ENCODE measurements around the gene STMP1.
A peak's percentile ranks its signal among the peaks of the same experiment; 100 is the strongest.
"Not testable (repeated sequence)": the region's sequence is repeated elsewhere in the genome, so short reads cannot be mapped to it uniquely, and the experiment has no call there.

STMP1 gene

DNA sequence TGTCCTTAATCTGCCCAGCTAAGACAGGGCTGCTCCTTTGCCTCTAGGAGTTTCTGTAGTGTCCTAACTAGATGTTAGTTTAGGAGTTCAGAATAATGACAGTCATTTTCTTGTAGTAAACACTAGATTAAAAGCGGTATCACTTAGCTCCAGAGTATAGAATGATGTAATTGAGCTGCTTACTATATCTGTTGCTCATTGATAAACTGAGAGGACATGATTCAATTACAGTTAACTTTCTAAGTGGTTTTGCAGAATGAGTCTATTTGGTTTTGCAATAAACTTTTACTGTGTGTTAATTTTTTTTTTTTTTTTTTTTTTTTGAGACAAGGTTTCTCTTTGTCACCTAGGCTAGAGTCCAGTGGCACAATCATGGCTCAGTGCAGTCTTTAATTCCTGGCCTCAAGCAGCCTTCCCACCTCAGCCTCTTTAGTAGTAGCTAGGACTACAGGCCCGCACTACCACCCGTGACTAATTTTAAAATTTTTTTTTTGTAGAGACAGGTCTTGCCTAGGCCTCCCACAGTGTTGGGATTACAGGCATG lies 1.8 kb downstream of the STMP1 start:
- no peak for DNase-seq (ENCODE audit: low read depth)

DNA sequence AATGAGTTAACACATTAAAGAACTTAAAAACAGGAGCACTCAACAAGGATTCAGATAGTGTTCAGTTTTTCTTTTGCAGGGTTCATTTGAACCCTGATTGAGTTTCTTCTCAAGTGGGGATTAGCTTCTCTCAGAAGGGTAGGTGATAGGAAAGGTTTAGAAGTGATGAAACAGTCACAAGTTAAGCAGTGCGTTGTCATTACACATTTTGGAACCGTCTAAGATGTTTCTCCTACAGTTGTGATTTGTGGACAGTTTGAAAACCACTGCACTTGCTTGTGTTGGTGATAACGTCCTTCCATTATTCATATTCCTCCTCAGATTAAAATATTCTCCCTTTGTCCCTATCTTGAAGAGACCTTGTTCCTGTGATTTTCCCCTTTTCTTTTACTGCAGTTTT lies 2.7 kb downstream of the STMP1 start:
- DNase-seq (ENCODE audit: low read depth), result no peak

DNA sequence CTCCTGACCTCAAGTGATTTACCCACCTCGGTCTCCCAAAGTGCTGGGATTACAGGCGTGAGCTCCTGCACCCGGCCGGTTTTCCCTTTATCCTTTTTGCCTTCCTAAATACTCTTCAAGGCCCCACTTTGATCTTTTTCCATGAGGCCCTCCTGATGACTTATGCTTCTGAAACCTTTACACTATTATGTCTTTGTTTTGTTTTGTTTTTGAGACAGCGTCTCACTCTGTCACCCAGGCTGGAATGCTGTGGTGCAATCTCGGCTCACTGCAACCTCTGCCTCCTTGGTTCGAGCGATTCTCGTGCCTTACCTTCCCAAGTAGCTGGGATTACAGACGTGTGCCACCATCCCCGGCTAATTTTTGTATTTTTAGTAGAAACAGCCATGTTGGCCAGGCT lies 3.8 kb downstream of the STMP1 start:
- no peak for DNase-seq (ENCODE audit: low read depth)

DNA sequence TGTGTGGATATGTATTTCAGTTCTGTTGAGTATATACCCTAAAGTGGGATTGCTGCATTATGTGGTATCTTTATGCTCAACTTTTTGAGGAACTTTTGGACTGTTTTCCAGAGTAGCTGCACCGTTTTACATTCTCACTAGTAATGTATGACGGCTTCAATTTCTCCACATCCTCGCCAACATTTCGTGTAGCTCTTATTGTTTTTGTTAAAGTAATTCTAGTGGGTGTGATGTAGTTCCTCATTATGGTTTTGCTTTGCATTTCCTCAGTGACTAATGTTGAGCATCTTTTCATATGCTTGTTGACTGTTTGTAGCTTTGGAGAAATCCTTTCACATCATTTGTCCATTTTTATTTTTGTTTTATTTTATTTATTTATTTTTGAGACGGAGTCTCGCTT lies 4.5 kb downstream of the STMP1 start:
- no peak for DNase-seq (ENCODE audit: low read depth)

DNA sequence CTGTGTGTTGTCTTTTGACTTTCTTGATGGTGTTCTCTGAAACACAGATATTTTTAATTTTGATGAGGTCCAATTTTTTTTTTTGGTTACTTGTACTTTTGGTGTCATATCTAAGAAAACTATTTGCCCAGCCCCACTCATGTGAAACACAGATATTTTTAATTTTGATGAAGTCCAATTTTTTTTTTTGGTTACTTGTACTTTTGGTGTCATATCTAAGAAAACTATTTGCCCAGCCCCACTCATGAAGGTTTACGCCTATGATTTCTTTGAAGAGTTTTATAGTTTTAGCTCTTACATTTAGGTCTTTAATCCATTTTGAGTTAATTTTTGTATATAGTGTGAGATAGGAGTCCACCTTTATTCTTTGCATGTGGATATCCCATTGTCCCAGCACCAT lies 5.3 kb downstream of the STMP1 start:
- DNase-seq (ENCODE audit: low read depth), result not testable (repeated sequence)

DNA sequence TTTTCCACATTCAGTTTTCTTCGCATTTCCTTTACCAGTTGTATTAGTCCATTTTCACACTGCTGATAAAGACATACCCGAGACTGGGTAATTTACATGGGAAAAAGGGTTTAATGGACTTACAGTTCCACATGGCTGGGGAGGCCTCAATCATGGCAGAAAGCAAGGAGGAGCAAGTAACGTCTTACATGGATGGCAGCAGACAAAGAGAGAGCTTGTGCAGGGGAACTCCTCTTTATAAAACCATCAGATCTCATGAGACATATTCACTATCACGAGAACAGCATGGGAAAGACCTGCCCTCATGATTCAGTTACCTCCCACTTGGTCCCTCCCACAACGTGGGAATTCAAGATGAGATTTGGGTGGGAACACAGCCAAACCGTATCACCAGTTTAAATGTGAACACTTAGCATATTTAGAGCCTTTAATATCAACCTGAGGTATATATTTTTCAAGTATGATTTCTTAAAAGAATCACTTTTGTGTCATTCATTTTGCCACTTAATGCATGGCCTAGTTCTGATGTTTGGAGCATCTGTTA lies 6.6 kb downstream of the STMP1 start:
- not testable (repeated sequence) for DNase-seq (ENCODE audit: low read depth)

DNA sequence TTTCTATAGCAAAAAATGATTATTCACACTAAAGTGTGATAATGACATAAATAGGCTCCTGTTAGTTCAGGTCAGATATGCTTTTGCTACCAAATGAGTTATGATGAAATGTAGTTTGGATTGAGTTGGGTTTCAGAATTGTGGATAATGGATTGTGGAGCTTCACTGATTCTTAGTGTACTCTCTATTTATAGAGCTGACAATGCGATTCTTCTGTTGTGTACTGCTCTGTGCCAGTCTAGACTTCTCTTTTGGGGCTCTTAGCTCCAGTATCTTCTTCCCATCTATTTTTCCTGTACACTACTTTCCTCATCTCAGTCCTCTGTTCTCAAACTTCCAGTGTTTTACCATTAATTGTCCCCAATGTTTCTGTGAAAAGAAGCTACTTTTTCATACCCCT lies 7.5 kb downstream of the STMP1 start:
- DNase-seq (ENCODE audit: low read depth), result no peak

DNA sequence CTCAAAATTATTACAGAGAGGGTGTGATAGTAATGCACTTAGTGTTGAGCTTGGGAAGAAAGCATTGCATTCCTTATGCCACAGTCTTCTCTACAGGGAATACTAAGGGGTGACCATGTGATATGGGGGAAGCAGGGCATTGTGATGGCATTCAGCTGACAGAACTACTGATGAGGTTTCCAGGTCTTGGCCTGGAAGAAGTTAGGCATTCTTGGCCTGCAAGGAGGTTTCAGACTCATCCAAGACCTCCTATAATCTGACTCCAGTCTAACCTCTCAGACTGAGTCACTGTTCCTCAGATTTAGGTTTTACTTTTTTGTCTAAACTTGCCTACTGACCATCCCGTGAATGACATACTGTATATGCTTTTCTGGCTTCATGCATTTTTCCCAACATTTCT lies 7.9 kb downstream of the STMP1 start:
- DNase-seq (ENCODE audit: low read depth), result peak; percentile 46

DNA sequence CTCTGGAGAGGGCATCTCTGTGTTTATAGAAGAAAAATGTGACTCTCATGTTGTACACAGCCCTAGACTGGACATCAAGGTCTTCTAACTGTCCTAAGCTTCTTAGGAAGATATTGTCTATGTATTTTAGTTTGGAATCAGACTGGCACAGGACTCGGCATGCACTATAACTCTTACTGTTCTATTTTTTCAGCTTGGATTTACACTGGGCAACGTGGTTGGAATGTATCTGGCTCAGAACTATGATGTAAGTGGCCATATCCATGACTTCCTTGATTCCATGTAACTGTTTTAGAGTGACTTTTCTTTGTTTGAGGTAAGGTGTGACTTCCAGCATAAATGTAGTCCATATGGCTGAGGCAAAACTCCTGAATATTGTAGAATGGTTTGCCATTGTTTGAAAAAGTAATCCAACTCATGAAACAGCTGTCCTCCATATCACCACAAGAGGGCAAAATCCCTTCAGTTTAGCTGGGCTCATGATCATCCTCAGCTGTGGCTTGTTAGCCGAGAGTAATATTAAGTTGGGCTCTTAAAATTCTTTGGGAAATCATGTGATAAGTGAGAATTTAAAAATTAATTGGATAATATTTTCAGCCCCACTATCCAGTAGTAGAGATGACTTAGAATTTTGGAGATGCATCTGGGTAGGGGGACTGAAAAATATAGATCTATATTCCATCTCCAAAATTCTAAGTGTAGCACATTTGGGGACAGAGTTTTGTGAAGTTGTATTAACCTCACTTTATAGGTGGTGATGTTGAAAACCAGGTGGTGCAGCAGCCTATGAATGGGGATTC lies 10.4 kb downstream of the STMP1 start:
- no peak for DNase-seq (ENCODE audit: low read depth)

DNA sequence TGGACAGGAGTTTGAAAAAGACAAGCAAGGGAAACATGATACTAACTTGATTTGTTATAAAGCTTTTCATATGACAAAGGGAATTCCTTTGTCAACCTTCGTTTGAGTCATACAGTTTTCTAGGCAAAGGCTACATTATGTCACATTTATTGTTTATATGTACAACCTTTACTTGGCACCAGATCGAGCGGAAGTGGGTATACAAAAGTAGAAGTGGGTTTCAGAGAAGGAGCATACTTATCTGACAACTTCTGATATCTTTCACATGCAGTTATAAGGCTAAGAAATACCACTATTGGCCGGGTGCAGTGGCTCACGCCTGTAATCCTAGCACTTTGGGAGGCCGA lies 11.0 kb downstream of the STMP1 start:
- DNase-seq (ENCODE audit: low read depth), result no peak

DNA sequence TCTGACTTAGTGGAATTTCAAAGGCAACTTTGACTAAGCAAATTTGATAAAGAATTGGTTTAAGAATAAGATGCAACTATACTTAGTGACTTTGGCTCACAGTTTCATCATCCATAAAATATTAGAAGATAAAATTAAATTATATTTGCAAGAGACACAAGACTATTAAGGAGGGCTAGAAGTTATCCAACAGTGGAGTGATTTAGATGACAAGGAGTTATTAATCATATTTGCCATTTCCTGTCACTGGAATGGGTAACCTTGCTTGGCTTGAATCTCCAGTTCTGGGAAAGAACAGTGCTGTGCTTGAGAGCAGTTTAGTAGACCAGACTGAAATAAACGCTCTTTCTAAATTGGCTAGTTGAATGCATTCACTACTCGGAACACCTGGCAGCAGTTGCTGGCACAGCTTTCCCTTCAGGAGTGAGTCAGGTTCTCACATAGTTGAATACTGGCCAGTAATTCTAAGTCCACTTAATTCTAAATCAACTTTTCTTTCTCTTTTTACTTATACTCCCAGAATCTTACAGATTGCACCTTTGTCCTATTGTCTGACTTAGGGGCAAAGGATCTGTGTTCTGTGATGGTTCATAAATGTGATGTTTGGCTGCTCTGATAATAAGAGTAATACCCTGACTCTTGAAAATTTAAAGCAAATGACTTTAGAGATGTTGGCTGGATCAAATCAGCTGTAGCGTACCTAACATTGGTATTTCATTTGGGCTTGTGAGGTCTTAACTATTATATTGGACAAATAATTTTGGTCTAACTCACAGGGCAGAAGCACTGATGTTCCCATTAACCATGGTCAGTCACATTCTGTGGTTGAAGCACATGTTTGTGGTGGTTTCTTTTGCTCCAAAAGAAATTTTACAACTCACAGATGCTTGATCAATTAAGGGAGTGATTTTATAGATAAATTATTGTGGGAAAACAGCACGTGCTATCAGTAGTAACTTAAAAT lies 16.6 kb downstream of the STMP1 start:
- no peak for DNase-seq (ENCODE audit: low read depth)

DNA sequence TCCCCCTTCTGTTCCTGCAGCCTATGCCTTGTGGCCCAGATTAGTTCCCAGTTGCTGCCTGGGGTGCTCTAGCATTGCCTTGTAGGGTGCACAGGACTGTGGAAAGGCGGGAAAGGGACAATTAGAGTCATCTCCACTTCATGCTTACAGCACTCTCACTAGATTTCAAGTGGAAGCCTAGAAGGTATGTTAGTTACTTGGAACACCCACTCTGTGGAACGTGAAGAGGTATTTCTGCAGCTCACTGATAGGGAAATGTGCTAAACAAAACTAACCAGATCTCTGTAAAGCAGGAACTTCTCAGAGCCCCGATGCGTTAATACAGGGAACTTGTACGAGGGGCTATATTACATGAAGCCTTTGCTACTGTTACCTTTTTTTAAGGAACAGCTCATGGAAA lies 19.4 kb downstream of the STMP1 start:
- DNase-seq (ENCODE audit: low read depth), result no peak

DNA sequence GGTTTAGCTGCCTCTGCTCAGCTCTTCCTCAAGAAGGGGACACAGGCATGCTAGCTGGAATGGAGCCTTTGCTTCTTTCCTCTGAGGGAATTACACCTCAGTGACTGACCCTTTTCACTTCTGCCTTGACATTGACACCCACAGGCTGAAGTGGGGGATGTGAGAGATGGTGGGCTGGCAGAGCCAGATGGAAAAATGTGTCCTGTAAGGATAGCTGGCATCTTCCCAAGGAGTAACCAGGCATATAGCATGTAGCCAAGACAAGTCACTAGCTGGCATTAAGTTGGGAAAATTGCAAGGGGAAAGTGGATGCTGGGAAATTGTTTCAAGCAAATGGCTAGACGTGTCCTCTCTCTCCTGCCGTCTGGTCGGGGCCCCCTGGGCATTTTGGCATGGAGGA lies 19.9 kb downstream of the STMP1 start:
- no peak for DNase-seq (ENCODE audit: low read depth)

DNA sequence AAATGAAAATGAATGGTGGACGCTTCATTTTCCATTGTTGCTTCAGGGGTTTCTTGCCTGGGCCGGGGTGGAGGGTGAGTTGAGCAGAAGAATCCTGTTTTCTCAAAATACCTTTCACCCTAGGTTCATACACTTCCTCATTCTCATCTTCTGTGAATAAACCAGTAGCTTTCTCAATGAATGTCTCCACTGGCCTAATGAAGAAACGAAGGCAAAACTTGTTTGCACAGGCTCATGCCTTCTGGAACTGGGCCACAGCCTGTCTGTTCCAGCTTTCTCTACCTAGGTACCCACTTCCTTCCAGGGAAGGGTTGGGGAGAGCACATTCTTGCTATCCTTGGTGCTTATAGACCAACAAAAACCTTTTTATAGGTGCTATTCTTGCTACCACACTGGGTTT lies 21.3 kb downstream of the STMP1 start:
- DNase-seq (ENCODE audit: low read depth), result no peak

DNA sequence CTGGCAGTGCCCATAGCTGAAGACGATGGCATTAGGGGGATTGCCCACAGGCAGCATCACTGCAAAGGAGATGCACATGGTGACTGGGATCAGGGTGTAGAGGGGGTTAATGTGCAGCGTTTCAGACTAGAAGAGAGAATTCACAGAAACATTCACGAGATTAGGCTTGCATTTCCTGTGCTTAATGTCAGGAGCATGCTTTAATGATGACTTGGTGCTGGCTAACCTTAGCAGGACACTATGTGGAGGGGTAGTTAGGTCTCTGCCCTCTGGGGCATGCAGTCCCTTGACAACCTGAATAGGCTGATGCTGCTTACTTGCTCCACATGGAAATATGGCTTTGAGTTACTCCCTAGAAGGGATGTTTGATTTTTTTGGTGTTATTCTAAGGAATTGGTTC lies 21.8 kb downstream of the STMP1 start:
- no peak for DNase-seq (ENCODE audit: low read depth)

DNA sequence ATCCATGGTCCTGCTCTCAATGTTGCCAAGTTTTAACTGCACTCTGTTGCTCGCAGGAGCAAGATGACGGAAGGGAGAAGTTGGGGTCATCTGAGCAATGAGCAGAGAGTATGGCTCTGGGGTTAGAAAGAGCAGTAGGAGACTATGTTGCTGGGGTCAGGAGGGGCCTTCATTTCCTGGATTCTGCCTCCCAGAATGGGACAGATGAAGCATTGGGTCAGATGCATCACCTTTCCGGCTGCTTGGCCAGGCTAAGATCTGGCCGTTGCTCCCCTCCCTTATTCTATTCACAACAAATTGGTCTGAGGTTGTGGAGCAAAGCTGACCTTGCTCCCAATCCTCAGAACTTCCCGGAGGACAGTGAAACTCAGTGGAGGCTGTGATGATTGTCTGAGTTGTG lies 22.4 kb downstream of the STMP1 start:
- no peak for DNase-seq (ENCODE audit: low read depth)

DNA sequence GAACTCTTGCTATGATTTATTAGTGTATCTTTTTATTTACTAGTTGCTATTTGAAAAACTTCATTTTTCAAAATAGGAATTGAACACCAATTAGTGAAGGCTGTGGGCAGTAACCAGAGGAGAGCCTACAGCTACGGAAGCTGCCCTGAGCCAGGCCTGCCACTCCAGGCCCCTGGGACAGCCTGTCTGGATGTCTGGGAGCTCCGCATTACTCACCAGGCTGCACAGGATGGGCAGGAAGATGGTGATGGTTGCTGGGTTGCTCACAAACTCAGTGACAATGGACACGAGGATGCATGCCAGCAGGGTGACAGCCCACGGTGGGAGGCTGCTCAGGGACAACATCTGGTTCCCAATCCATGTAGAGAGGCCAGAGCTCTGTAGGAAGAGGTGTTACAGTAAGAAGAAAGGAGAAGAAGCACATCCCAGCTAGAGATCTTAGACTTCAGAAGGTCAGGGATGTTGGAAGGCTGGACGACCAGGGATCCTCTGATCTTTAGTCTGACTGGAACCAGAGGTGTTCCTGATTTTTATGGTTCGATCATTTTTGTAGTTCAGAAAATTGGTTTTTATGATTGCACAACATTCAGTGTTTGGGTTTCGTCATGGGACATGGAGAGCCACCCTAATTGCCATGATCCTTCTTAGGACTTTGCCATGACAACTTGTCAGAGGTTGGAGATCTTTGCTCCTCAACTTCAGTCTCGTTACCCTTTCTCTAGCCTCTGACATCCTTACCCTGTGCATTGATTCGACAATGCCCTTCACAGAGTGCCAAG lies 23.2 kb downstream of the STMP1 start:
- DNase-seq (ENCODE audit: low read depth), result no peak

DNA sequence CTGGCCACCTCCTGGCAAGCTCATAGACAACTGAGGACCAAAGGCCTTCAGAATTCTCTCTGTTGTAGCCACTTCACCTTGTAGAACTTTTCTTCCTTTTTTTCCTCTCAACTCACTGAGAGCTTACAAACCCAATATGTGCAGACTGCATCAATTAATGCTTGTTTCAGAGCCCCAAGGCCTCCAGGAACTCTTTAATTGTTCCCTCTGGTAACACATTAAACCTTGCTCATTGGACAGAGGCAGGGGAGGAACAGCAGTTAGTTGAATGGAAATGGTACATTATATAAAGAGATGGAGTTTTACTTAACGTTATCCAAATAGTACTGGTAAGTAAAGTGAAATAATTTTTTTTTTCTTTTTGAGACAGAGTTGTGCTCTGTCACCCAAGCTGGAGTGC lies 25.2 kb downstream of the STMP1 start:
- no peak for DNase-seq (ENCODE audit: low read depth)

DNA sequence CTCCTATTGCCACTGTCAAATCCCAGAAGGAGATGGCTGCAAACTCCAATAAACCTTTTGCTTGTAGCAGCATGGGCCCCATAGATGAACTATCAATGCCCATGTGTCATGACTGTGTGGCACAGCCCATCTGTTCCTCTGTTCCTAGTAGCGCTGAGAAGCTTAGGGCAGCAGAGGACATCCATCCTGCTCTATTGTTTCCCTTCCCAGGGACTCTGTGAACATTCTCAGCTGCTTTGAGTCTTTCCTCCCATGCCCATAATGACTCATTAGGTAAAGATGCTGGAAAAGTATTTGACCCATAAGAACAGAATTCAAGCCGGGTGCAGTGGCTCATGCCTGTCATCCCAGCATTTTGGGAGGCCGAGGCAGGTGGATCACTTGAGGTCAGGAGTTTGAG lies 28.3 kb downstream of the STMP1 start:
- DNase-seq (ENCODE audit: low read depth), result peak; percentile 46

DNA sequence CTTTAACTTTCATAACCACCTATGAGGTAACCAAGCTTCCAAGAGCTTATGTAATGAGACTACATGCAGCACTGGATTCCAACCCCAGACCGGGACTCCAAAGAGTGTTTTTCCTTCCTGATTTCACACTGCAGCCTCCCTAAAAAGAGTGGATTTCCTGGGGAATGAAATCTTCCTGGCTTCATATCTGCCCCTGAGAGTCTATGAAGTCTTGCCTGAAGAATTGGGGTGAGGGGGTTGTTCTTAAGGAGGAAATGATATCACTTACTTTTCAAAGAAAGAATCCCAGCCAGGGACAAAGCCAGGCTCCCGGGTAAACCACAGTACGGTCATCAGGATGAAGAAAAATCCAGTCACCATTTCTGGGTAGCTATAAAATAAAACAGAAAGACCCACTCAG lies 29.7 kb downstream of the STMP1 start:
- DNase-seq (ENCODE audit: low read depth), result no peak

DNA sequence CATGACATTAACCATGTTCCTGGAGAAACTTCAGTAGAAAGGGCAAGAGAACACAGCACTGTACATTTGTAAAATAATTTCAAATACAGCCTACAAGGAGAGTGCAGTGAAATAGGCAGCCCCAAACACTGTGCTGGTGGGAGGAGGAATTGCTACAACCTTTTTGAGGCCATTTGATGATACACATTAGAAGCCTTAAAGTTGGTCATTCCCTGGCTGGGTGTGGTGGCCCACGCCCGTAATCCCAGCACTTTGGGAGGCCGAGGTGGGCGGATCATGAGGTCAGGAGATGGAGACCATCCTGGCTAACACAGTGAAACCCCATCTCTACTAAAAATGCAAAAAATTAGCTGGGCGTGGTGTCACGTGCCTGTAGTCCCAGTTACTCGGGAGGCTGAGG lies 30.3 kb downstream of the STMP1 start:
- not testable (repeated sequence) for DNase-seq (ENCODE audit: low read depth)

DNA sequence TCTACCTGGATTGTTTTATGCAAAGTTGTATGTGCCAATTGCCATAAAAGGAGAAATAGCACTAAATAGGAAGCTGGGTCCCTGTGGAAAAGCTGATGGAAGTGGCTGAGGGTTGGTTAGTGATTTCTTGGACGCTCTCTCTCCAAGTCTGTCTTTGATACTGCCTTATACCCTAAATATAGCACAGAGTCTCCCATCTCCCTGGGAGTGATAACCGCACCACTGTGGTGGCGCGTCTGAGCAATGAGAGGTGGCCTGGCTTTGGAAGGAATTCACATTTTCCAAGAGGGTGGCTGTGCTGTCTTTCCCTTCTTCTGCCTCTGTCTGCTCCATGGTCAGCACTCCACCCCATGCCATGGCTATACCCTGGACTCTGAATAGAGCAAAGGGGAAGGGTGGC lies 31.2 kb downstream of the STMP1 start:
- DNase-seq (ENCODE audit: low read depth), result no peak

Measured in HS-27A (cell line).